ENCODE measurements around the gene SVOP. TPM values are rescaled to one million over a fixed set of nuclear protein-coding genes. Genes with fewer than 3 reads are reported as not detected.

The SVOP gene
- total RNA-seq, 1 donor from 2014 or later: not detected

DNA sequence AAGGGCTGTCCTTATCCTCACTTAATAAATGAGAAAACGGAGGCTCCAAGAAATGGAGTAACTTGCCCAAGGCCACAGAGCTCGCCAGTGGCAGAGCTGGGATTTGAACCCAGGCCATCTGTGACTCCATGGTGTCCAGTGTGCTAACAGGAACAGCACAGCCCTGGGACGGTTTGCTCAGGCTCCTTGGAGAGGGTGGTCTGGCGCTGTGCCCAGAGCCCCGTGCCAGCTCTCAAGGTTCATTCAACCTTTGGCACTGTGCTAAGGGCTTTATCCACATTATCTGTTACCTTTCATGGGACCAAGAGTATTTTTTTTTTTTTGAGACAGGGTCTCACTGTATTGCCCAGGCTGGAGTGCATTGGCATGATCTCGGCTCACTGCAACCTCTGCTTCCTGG, 132.8 kb downstream of the SVOP start:
- no peaks in the 10 kb centered on the region for H3K27me3 ChIP-seq (ENCODE audit: low read depth)
- intact Hi-C loops (cut with DNase I): loop anchor here (10.0 kb wide), 1 partner anchor 207 kb away; the partner anchor contains the start of genes ALKBH2 and UNG

GRCh38 chr12:108886873-108887629, 133.8 kb downstream of the SVOP start:
- no peak overlapping the region for H3K27ac ChIP-seq
- no peak overlapping the region for H3K4me3 ChIP-seq
- DNase-seq: no peak
- H3K4me1 ChIP-seq: peaks cover 8% of the 10 kb centered on the region
- no peak for ATAC-seq
- intact Hi-C loops (cut with DNase I): loop anchor here (10.0 kb wide), 1 partner anchor 208 kb away; the partner anchor contains the start of genes ALKBH2 and UNG
- peaks cover 8% of the 10 kb centered on the region for H3K9me3 ChIP-seq
- no peaks in the 10 kb centered on the region for H3K27me3 ChIP-seq (ENCODE audit: low read depth)
- no peaks in the 10 kb centered on the region for H3K36me3 ChIP-seq
- TF ChIP-seq, protein P1, sequence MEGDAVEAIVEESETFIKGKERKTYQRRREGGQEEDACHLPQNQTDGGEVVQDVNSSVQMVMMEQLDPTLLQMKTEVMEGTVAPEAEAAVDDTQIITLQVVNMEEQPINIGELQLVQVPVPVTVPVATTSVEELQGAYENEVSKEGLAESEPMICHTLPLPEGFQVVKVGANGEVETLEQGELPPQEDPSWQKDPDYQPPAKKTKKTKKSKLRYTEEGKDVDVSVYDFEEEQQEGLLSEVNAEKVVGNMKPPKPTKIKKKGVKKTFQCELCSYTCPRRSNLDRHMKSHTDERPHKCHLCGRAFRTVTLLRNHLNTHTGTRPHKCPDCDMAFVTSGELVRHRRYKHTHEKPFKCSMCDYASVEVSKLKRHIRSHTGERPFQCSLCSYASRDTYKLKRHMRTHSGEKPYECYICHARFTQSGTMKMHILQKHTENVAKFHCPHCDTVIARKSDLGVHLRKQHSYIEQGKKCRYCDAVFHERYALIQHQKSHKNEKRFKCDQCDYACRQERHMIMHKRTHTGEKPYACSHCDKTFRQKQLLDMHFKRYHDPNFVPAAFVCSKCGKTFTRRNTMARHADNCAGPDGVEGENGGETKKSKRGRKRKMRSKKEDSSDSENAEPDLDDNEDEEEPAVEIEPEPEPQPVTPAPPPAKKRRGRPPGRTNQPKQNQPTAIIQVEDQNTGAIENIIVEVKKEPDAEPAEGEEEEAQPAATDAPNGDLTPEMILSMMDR (IDR thresholded peaks at IDR 0.05): no peak

More for the DNA sequence above, 132.8 kb downstream of the SVOP start:
- Histone ChIP-seq H3K4me3 (no peak overlapping the region), H3K9me3 (peaks cover 8% of the 10 kb centered on the region), H3K4me1 (peaks cover 8% of the 10 kb centered on the region), H3K27ac (no peak overlapping the region), H3K36me3 (no peaks in the 10 kb centered on the region)
- no peak for ATAC-seq
- TF ChIP-seq, protein P1 (IDR thresholded peaks at IDR 0.05): no peak
- no peak for DNase-seq

DNA sequence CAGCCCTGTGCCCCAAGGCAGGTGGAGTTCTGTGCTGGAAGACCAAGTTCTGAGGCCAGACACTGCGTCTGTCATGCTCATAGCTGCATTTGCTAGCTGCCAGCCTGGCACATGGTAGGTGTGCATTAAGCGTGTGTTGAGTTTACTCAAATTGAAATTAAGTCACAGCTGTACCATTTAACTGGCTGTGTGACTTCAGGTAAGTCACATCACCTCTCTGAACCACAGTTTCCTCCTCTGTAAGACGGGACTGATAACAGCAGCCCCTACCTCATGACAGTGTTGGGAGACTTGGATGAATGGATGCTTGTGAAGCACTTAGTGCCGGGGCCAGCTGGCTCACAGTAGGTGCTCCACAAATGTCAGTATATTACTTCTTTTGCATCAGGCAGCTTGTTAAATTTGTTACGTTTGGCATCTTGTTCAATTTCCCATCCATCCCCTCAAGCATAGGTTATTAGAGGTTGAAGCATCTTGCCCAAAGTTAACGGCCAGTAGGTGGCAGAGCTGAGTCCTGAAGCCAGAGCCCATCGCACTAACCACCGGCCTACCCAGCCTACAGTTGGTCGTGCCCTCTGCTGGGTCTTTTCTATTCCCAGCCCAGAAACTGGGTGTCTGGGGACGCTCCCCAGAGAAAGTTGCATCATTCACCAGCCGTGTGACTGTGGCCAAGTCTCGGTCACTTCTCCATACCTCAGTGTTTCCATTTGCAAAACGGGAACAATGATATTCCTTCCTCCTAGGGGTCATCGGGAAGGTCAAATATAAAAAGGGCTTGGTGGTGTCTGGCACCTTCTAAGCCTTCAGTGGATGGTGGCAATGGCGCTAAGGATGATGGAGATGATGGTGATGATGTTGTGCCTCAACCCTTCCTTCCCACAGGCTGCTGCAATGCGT, 136.5 kb downstream of the SVOP start:
- TF ChIP-seq, protein P1 (IDR thresholded peaks at IDR 0.05): peak; percentile 64
- no peaks in the 10 kb centered on the region for H3K9me3 ChIP-seq
- intact Hi-C loops (cut with DNase I): loop anchor here (10.0 kb wide), 1 partner anchor 210 kb away; the partner anchor contains the start of genes ALKBH2 and UNG
- no peaks in the 10 kb centered on the region for H3K27me3 ChIP-seq (ENCODE audit: low read depth)
- ATAC-seq (peak; percentile 78 to 91), DNase-seq (peak; percentile 83)
- peaks cover 8% of the 10 kb centered on the region for H3K4me1 ChIP-seq
- H3K36me3 ChIP-seq: no peaks in the 10 kb centered on the region
- H3K4me3 ChIP-seq: no peak overlapping the region
- no peak overlapping the region for H3K27ac ChIP-seq

GRCh38 chr12:108881953-108882352, 138.9 kb downstream of the SVOP start:
- DNase-seq (no peak), ATAC-seq (no peak)
- H3K27ac ChIP-seq: no peak overlapping the region
- H3K36me3 ChIP-seq: no peaks in the 10 kb centered on the region
- H3K27me3 ChIP-seq (ENCODE audit: low read depth): no peaks in the 10 kb centered on the region
- no peak overlapping the region for H3K4me3 ChIP-seq
- intact Hi-C loops (cut with DNase I): loop anchor here (10.0 kb wide), 1 partner anchor 213 kb away; the partner anchor contains the start of genes ALKBH2 and UNG
- H3K9me3 ChIP-seq: no peaks in the 10 kb centered on the region
- peaks cover 8% of the 10 kb centered on the region for H3K4me1 ChIP-seq
- TF ChIP-seq, protein P1 (IDR thresholded peaks at IDR 0.05): no peak

DNA sequence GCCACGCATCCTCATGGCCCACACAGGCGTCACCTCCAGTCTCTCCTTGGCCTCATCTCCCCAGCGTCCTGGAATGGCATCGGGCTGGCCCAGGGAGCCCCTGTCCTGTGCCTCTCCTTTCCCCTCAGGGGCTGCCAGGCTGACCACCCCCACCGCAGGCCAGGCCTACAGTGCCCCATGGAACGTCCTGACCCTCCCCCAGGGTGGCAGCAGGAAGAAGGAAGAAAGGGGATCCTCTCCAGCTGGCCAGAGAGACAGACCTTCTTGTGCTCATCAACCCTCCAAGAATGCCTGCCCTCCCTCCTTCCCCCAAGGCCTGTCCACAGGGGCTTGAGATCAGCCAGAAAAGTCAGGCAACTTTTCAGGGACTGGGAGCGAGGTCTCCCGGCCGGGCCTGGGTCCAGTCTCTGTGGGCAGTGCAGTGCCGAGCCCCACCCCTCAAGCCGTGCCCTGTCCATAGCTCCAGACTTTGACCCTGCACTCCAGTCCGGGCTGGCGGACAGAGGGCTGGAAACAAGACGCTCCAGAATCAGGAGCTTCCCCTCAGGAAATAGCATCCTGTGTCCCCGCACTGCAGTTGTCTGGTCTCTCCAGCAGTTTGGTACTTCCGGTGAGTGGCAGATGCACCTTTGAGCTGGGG, 141.1 kb downstream of the SVOP start, which contains the start of gene DAO:
DAO (plus strand) TSS at position 478 of the 640 bp plus-strand sequence. CDS start 4,915 bp downstream, outside the sequence.
- peaks cover 8% of the 10 kb centered on the region for H3K4me1 ChIP-seq
- peak in 1 of 2 donors; percentile 24 for ATAC-seq
- H3K9me3 ChIP-seq: no peaks in the 10 kb centered on the region
- H3K36me3 ChIP-seq: no peaks in the 10 kb centered on the region
- TF ChIP-seq, protein P1 (IDR thresholded peaks at IDR 0.05): no peak
- DNase-seq: no peak
- H3K27me3 ChIP-seq (ENCODE audit: low read depth): no peaks in the 10 kb centered on the region
- H3K4me3 ChIP-seq: no peak within 1 kb of the TSS
- H3K27ac ChIP-seq: no peak within 1 kb of the TSS
- intact Hi-C loops (cut with DNase I): loop anchor here (10.0 kb wide), 1 partner anchor 215 kb away; the partner anchor contains the start of genes ALKBH2 and UNG
